CD4-positive, alpha-beta T cell treated with Interleukin-10 for 1 hour (primary cell): Measurements from ENCODE around the gene OSM.

Source experiments
- DNase-seq: peaks from one replicate; pipeline ENCODE4 v3.0.0-alpha.2; 2020

The OSM gene

DNA sequence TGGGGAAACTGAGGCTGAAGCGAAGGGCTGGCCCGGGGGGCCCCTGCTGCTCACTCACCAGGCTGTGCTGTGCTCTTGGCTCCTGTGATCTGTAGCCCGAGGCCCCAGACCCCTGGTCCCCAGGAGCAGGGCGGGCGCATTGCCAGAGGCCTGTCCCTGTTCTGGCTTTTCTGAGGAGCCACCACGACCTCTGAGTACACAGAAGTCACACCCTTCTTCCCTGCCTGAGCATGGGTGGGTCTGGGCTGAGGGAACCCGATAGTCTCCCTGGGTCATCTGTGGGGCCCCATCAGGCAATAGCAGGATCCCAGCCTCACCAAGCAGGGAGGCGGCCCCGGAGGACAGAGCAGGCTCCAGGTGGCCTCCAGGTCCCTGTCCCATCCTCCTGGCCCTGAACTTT lies 17.5 kb upstream of the OSM start:
- no peak for DNase-seq

DNA sequence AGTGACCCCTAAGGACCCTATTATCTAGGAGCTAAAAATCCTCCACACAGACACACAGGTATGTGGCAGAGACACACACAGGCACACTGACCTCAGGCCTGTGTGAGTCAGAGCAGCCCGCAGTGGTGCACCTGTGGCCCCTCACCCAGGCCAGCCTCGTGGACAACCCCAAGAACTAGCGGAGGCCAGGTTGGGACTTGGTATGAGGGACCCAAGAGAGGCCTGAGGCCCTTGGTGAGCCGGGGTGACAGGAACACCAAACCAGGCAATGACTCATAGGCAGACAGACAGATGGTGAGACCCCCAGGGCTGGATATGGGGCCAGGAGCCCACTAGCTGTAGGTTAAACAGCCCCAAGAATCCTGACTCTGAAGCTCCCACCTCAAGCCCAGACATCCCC lies 16.7 kb upstream of the OSM start:
- DNase-seq = no peak

DNA sequence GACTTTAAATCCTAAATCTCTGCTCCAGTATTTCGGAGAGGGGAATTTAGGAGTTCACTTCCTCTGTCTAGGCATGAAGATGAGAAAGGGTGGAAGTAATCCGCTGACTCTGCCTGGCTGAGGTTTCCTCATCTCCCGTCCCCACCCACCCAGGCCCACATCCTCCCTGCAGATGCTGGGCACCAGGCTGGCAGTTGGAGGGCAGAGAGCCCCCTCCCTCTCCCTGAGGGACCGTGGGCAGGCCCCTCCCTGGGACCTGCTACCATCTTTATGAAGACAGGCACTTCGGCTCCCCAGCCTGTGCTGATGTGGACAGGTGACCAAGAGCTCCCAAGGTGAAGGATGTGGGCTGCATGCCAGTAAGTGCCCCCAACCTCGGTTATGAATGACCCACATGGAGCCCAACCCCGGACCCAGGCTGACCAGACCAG lies 16.0 kb upstream of the OSM start:
- no peak for DNase-seq

DNA sequence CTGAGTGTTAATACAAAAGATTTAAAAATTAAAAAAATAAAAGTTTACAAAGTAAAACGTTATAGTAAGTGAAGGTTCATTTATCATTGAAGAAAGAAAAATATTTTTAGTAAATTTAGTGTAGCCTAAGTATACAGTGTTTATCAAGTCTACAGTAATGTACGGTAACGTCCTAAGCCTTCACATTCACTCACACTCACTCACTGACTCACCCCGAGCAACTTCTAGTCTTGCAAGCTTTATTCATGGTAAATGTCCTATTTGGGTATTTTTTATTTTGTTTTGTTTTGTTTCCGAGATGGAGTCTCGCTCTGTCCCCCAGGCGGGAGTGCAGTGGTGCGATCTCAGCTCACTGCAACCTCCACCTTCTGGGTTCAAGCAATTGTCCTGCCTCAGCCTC lies 13.9 kb upstream of the OSM start:
- no peak for DNase-seq

DNA sequence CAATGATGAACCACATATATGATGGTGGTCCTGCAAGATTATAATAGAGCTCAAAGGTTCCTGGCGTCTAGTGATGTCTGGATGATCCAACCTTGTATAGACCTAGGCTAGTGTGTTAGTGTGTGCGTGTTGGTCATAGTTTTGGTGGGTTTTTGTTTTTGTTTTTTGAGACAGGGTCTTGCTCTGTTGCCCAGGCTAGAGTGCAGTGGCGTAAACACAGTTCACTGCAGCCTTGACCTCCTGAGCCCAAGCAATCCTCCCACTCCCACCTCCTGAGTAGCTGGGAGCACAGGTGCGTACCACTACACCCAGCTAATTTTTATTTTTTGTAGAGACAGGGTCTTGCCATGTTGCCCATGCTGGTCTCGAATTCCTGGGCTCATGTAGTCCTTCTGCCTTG lies 13.3 kb upstream of the OSM start:
- no peak for DNase-seq

DNA sequence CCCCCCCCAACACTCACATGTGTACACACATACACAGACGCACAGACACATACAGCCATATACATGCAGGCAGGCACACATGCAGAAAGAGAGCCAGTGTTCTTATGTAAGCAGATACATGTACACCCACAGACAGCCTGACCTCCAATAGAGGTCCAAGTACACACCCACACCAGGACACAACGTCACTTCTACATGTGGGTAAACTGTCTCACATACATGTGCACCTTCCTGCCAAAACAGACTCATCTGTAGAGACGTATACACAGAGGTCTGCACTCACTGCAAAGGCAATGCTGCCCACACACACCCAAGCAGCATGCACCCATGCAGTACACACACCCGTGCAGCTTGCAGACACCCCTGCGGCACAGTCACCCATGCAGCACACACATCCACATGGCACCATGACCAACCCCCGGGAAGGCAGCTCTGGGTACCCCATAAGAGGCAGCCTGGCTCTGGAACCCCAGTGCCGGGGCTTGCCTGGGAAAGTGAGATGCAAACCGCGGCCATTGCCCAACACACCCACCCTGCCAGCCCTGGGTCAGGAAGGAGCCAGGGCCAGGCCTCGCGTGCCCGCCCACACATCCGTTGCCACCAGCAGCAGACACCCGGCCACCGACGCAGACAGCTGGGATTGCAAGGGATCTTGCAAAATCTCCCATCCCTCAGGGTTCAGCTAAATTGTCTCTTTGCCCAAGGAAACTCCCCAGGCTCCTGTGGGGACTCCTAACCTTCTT lies 12.6 kb upstream of the OSM start:
- DNase-seq = no peak

DNA sequence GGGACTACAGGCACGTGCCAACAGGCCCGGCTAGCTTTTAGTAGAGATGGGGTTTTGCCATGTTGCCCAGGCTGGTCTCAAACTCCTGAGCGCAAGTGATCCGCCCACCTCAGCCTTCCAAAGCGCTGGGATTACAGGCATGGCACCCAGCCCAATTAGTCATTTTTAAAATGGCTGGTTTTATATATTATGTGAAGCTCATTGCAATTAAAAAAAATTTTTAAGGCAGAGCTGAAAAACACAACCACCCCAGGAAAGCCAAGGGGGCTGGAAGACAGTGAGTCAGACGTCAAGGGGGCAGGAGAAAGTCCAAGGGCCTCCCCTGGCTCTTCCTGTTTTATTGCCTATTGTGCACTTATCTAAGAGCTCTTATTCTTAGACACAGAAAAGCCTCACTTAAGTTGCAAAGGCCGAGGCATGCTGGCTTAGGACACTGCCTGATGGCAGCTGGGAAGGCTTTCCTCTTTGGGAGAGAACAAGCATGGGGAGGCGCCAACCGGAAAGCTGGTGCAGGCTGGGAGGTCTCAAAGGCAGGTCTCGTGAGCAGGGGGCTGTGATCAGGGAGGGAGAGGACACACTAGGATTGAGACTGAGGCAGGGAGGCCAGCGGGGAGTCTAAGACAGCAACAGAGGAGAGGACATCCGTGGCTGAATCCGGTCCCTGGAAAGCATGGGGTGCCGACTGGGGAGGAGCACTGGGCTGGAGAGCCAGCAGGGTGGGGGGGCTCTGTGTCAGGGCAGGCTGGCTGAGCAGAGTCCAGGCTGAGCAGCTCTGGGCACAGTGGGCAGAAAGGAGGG lies 11.1 kb upstream of the OSM start:
- no peak for DNase-seq

DNA sequence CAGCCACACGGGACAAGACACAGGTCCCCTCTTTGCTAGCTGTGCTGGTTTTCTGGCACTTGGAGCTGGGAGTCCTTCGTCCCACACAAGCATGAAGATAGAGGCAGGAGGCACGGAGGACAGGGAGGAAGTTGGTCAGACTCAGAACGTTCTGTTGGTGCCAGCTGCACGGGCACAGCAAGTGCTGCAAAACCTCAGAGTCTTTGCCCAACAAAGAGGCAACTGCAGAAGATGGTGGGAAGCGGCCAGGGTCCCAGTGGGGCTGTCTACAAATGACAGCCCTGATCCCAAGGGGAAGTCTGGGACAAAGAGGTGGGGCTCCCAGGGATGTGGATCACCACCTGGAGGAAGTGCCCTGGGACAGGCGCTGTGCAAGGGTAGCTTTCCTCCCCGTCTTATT lies 9.4 kb upstream of the OSM start:
- no peak for DNase-seq

DNA sequence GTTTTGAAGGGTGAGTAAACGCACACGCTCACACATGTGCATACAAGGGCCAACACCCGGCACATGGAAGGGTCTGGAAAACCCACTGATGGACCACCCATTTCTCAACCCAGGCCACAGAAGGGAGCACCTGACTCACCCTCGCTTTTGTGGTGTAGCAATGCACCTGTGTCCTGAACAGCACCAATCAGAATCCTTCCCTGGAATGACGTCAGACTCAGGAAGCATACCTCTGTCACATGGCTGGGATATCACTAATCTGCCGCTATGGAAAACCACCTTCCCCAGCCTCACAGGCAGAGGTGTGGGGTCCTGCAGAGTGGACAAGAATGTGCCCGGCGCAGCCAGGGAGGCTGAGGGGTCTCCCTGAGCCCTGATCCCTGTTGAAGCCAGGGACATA lies 9.0 kb upstream of the OSM start:
- peak; percentile 58 for DNase-seq

DNA sequence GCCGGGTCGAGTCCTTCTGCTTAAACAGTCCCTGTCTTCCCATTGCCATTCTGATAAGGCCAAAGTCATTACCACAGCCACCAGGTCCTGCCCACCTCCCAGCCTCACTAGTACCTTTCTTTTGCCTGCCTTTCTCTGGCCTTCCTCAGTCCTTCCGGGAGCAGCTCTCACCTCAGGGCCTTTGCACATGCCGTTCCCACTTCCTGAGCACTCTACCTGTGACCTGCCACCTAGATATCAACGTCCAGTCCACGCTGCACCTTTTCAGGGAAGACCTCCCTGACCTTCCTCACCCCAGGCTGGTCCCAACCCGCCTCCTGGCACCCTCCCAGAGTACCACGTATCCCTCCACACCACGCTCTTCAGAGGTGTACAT lies 7.8 kb upstream of the OSM start:
- no peak for DNase-seq

DNA sequence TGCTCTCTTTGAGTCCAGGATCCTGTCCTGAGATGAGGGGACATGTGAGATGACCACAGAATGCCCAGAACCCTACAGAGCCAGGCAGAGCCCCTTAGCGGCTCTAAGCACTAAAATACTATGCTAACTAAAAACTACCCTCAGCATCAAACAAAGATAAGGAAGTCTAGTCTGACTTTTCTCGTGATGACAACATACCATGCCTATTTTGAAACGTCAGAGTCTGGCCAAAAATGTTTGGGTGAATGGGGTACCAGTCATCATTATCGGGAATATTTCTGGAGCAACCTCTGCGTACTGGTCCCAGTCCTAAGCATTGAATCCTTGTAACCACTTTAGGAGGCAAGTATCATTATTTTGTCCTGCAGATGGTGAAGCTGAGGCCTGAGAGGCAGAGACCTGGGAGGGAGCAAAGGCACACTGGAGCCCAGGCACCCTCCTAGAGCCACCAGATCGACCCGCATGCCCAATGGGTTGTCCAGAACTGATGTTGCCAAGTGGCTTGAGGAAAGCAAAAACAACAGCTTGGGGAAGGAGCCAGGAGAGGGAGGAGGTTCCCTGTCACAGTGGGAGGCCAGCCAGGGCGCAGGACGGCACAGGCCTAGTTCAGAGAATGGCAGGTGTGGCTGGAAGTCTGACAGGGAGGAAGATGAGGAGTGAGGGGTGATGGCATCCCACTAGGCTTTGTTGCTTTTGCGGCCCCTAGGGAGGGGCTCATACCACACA lies 7.2 kb upstream of the OSM start:
- DNase-seq = no peak

DNA sequence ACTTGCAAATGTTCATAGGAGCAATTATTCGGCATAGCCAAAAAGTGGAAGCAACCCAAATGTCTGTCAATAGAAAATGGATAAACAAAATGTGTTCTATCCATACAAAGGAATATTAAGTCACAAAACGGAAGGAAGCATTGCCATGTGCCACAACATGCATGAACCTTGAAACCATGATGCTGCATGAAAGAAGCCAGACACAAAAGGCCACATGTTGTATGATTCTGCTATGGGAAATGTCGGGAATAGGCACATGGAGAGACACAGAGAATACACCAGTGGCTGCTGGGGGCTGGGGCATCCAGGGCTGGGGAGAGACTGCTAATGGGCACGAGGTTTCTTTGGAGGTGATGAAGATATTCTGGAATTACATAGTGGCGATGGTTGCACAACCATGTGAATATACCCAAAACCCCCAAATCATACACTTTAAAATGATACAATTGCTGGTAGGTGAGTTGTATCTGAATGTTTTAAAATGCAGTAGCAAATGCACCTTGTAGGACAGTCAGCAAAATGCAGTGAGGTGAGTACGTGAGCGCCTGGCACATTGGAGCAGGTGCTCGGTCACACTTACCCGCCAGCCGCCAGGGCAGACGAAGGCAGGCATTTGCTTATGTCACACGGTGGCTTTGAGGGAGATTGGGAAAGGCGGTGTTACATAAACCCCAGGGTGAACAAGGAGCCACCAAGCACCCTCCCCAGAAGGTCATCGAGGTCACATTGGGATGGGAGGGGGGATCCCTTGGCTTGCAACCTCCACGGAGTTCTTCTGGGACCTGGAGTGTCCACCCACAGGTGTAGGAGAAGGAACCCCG lies 6.3 kb upstream of the OSM start:
- DNase-seq = no peak

DNA sequence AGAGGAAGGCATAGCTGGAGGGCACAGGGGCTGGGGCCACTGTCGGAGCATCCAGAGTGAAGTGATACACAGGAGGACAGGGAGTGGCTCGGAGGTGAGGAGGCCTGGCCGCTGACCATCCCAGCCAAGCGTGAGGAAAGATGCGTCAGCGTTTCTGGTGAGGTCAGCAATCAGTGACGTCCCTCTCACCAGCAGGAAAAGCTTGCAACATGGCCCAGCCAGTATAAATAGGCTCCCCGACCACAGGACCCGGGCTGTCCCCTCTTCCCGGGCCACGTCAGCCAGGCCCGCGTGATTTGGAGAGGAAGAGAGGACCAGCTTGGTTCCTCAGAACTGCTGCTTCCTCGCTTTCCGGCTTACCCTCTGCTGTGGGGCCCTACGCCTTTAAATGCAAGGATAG lies 4.2 kb upstream of the OSM start:
- no peak for DNase-seq

DNA sequence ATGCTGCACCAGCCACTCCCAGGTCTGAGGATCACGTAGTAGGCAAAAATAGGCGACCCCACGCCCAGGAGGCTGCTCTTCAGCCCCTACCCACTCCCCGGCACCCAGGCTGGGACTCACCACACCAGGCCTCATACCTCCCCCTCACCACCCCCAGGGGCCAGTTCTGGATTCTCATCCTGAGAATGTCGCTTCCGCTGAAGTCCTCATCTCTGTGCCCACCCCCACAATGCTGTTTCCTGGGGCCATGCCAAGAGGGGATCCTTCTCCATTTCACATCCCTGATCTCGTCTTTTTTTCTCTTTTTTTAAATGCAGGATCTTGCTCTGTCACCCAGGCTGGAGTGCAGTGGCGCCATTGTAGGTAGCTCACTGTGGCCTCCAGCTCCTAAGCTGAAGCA lies 1.7 kb upstream of the OSM start:
- no peak for DNase-seq

DNA sequence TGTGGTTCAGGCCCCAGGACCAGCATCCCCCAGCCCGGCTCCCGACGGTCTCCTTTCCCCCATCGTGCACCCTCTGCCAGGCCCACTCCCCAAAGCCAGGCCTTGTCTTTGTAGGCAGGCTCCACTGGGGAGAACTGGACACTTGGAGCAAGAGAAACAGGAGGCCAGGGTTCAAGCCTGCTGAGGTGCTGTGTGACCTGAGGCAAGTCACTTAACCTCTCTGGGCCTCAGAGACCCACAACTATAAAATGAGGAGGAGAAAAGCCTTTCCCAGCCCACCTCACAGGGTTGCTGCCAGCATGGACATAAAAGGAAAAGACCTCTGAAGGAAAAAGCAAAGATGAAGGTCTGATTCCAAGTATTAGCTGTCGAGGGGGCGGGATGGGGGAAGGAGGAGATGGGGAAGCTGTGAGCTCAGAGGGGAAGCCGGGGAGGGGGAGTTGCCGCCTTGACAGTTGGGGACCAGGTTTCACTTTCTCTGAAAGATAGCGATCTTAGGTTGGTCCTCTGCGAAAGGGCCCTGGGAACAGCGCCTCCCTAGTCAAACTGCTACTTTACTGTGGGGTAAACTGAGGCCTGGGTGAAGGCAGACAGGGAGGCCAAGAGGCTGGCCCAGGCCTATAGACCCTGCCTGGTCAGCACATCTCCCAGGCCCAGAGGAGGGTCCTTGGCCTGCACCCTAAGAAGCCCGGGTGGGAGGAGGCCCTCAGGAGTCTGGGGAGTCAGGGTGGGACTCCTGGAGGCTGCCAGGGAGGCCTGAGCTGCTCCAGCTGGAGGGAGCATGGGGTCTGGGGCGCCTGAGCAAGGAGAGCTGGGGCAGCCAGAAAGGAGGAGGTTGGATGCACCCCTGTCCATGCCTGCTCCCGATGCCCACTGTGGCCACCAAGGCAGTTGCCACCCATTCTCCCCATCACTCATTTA lies 991 bp upstream of the OSM start:
- peak; percentile 71 for DNase-seq

DNA sequence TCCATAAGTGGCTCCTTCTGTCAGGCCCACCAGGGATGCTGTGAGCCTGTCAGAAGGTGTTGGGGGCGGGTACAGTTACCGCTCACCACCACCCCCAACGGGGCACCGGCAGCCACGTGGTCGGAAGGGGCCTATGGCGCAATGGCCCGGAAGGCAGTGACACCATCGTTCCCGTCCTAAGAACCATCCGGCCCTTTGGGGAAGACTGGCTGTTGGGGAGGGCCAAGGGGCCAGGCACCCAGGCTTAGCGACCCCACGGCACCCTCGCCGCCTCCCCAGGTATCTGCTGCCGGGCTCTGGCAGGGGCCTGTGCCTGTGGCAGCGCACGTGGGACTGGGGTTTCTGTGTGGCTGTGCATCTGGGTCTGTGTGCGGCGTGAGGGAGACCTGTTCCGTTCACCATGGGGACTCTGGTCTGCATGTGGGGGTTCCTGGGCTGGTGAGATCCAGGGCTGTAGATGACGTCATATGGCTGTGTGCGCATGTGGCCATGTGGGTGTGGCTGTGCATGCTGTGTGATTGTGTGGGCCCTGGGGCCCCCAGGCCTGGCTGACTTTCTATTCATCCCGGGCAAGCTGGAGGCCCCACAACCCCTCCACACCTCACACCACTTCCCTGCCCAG lies 717 bp downstream of the OSM start:
- peak; percentile 88 for DNase-seq

DNA sequence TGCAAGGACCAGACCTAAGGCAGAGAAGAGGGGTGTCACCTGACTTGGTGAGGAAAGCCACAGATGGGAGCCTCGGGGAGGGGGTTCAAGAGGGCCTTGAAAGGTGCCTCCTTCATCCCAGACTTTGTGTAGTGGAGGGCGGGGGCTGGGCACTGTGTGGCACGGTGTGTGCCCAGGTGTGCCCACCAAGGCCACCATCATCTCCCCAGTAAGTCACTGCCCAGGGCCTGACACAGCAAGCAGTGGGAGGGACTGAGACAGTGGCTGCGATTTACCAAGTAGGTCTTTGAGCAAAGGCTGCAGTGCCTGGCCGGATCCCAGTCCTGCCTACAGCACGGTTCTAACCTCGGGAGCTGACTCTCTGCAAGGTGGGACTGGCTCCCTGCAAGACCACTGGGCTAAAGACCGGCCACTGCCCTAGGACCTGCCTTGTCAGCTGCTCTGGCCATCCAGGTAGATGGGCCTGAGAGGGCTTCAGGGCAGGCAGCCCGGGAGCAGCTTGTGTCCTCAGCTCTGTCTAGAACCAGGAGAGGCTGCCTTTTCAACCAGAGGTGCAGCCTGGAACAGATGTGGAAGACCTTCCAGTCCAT lies 1.4 kb downstream of the OSM start:
- DNase-seq = no peak

DNA sequence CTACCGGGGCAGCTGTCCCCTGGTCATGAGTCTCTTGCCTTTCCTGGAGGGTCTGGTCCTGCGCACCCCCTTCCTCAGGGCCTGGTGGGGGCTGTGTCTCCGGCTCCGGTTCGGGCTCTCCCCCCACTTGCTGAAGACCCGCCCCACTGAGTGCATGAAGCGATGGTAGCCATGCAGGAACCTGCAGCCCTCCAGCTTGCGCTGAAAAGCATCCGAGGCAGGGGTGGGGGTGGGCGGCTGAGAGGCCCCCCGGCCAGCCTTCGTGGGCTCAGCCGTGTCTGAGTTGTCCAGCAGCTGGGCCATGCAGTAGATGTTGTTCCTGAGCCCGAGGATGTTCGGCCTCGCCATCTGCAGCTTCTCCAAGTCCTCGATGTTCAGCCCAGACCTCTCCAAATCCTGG lies 2.8 kb downstream of the OSM start:
- no peak for DNase-seq

DNA sequence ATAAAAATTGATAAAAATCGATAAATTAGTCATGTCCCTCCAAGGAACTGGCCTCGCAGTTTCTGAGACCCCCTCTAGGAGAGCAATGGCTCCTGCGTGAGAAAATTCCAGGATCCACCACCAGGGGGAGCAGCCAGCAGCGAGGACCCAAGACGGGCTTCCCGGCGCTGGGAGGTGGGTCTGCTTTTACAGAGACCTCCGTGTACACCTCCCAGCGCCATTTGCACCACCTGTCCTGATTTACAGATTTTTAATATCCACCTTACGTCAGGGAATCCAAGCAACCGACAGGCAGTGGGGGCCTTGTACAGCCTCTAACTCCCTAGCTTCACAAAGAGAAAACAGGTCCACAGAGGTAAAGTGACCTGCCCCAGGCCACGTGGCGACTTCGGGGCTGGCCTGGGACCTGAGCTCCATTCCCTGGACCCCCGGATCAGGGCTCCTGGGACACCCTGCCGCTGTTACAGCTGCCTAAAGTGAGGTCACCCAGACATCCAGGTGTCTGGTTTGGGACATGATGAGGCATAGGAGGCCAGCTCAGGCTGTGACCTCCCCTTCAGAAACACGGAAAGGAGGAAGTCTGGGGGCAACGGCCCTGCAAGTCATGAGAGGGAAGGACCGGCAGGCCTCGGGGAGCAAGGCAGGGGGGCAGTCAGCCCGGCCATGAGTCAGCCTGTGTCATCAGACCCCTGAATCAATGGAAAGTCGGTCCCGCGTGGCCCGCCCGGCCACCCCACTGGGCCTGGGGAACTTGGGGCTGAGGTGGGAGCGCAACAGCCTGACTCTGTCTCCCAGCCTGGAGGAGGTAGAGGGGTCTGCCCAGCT lies 3.5 kb downstream of the OSM start:
- DNase-seq = peak; percentile 81

DNA sequence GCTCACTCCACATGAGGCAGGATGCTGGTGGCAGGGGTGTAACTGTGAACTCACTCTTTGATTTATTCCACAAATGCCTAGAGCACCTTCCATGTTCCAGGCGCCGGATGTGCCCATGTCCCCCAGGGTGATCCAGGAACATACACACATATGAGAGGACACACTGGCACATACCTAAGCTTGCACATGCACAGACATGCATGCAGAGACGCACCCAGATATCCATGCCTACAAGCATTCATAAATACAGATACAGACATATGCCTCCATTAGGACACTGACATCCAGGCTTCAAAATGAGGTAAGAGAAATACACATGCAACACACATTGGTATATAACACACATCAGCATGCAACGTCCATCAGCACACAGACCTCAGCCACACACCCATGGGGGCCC lies 4.5 kb downstream of the OSM start:
- no peak for DNase-seq
